Measurements from ENCODE around the gene PCDHA2. TPM values are rescaled to one million over a fixed set of nuclear protein-coding genes. Genes with fewer than 3 reads are reported as not detected.

The PCDHA2 gene
- total and polyA plus RNA-seq, 2 donors from 2014 or later: 0.17 to 0.50 TPM

Other genes with a start within 250 kb of the PCDHA2 start
- gene EIF4EBP3, start 247.2 kb upstream of the PCDHA2 start, total RNA-seq: 22.6 TPM
- 48.8 TPM for gene EIF4EBP3, start 247.2 kb upstream of the PCDHA2 start, polyA plus RNA-seq (ENCODE audit: insufficient read depth, low read depth, low replicate concordance)
- 31.3 TPM for gene SRA1, start 237.4 kb upstream of the PCDHA2 start, total RNA-seq
- gene SRA1, start 237.4 kb upstream of the PCDHA2 start, polyA plus RNA-seq (ENCODE audit: insufficient read depth, low read depth, low replicate concordance): 52.4 TPM
- gene APBB3, start 230.3 kb upstream of the PCDHA2 start, total RNA-seq: 33.9 TPM
- gene APBB3, start 230.3 kb upstream of the PCDHA2 start, polyA plus RNA-seq (ENCODE audit: insufficient read depth, low read depth, low replicate concordance): 19.6 TPM
- gene SLC35A4, start 230.0 kb upstream of the PCDHA2 start, total RNA-seq: 89.9 TPM
- gene SLC35A4, start 230.0 kb upstream of the PCDHA2 start, polyA plus RNA-seq (ENCODE audit: insufficient read depth, low read depth, low replicate concordance): 71.2 TPM
- 68.8 TPM for gene CD14, start 161.7 kb upstream of the PCDHA2 start, total RNA-seq
- 43.8 TPM for gene CD14, start 161.7 kb upstream of the PCDHA2 start, polyA plus RNA-seq (ENCODE audit: insufficient read depth, low read depth, low replicate concordance)
- 19.0 TPM for gene TMCO6, start 155.4 kb upstream of the PCDHA2 start, total RNA-seq
- gene TMCO6, start 155.4 kb upstream of the PCDHA2 start, polyA plus RNA-seq (ENCODE audit: insufficient read depth, low read depth, low replicate concordance): 7.6 TPM
- gene NDUFA2, start 147.2 kb upstream of the PCDHA2 start, total RNA-seq: 56.8 TPM
- gene NDUFA2, start 147.2 kb upstream of the PCDHA2 start, polyA plus RNA-seq (ENCODE audit: insufficient read depth, low read depth, low replicate concordance): 326 TPM
- 76.9 TPM for gene IK, start 147.0 kb upstream of the PCDHA2 start, total RNA-seq
- 72.5 TPM for gene IK, start 147.0 kb upstream of the PCDHA2 start, polyA plus RNA-seq (ENCODE audit: insufficient read depth, low read depth, low replicate concordance)
- 20.8 TPM for gene WDR55, start 129.9 kb upstream of the PCDHA2 start, total RNA-seq
- gene WDR55, start 129.9 kb upstream of the PCDHA2 start, polyA plus RNA-seq (ENCODE audit: insufficient read depth, low read depth, low replicate concordance): 13.7 TPM
- gene DND1, start 121.3 kb upstream of the PCDHA2 start, total RNA-seq: 1.0 TPM
- gene DND1, start 121.3 kb upstream of the PCDHA2 start, polyA plus RNA-seq (ENCODE audit: insufficient read depth, low read depth, low replicate concordance): 0.41 TPM
- gene HARS1, start 103.5 kb upstream of the PCDHA2 start, total RNA-seq: 52.2 TPM
- 48.6 TPM for gene HARS1, start 103.5 kb upstream of the PCDHA2 start, polyA plus RNA-seq (ENCODE audit: insufficient read depth, low read depth, low replicate concordance)
- gene HARS2, start 103.4 kb upstream of the PCDHA2 start, total RNA-seq: 27.6 TPM
- gene HARS2, start 103.4 kb upstream of the PCDHA2 start, polyA plus RNA-seq (ENCODE audit: insufficient read depth, low read depth, low replicate concordance): 26.7 TPM
- gene ZMAT2, start 94.4 kb upstream of the PCDHA2 start, total RNA-seq: 51.4 TPM
- gene ZMAT2, start 94.4 kb upstream of the PCDHA2 start, polyA plus RNA-seq (ENCODE audit: insufficient read depth, low read depth, low replicate concordance): 122 TPM
- gene PCDHA1, start 8.7 kb upstream of the PCDHA2 start, total RNA-seq: 0.13 TPM
- gene PCDHA1, start 8.7 kb upstream of the PCDHA2 start, polyA plus RNA-seq (ENCODE audit: insufficient read depth, low read depth, low replicate concordance): not detected
- 1.4 TPM for gene PCDHA3, start 6.2 kb downstream of the PCDHA2 start, total RNA-seq
- 0.13 TPM for gene PCDHA3, start 6.2 kb downstream of the PCDHA2 start, polyA plus RNA-seq (ENCODE audit: insufficient read depth, low read depth, low replicate concordance)
- gene PCDHA4, start 12.2 kb downstream of the PCDHA2 start, total RNA-seq: 4.1 TPM
- gene PCDHA4, start 12.2 kb downstream of the PCDHA2 start, polyA plus RNA-seq (ENCODE audit: insufficient read depth, low read depth, low replicate concordance): 1.1 TPM
- gene PCDHA5, start 26.8 kb downstream of the PCDHA2 start, total RNA-seq: 0.91 TPM
- not detected for gene PCDHA5, start 26.8 kb downstream of the PCDHA2 start, polyA plus RNA-seq (ENCODE audit: insufficient read depth, low read depth, low replicate concordance)
- gene PCDHA6, start 33.1 kb downstream of the PCDHA2 start, total RNA-seq: 3.6 TPM
- gene PCDHA6, start 33.1 kb downstream of the PCDHA2 start, polyA plus RNA-seq (ENCODE audit: insufficient read depth, low read depth, low replicate concordance): 0.80 TPM
- 1.1 TPM for gene PCDHA7, start 39.4 kb downstream of the PCDHA2 start, total RNA-seq
- 0.62 TPM for gene PCDHA7, start 39.4 kb downstream of the PCDHA2 start, polyA plus RNA-seq (ENCODE audit: insufficient read depth, low read depth, low replicate concordance)
- 0.82 TPM for gene PCDHA8, start 46.3 kb downstream of the PCDHA2 start, total RNA-seq
- gene PCDHA8, start 46.3 kb downstream of the PCDHA2 start, polyA plus RNA-seq (ENCODE audit: insufficient read depth, low read depth, low replicate concordance): not detected
- 0.85 TPM for gene PCDHA9, start 53.5 kb downstream of the PCDHA2 start, total RNA-seq
- gene PCDHA9, start 53.5 kb downstream of the PCDHA2 start, polyA plus RNA-seq (ENCODE audit: insufficient read depth, low read depth, low replicate concordance): not detected
- 7.6 TPM for gene PCDHA10, start 61.0 kb downstream of the PCDHA2 start, total RNA-seq
- gene PCDHA10, start 61.0 kb downstream of the PCDHA2 start, polyA plus RNA-seq (ENCODE audit: insufficient read depth, low read depth, low replicate concordance): 1.7 TPM
- gene PCDHA11, start 74.1 kb downstream of the PCDHA2 start, total RNA-seq: 2.0 TPM
- 0.77 TPM for gene PCDHA11, start 74.1 kb downstream of the PCDHA2 start, polyA plus RNA-seq (ENCODE audit: insufficient read depth, low read depth, low replicate concordance)
- gene PCDHA12, start 80.5 kb downstream of the PCDHA2 start, total RNA-seq: 5.2 TPM
- gene PCDHA12, start 80.5 kb downstream of the PCDHA2 start, polyA plus RNA-seq (ENCODE audit: insufficient read depth, low read depth, low replicate concordance): 1.1 TPM
- 1.8 TPM for gene PCDHA13, start 87.3 kb downstream of the PCDHA2 start, total RNA-seq
- gene PCDHA13, start 87.3 kb downstream of the PCDHA2 start, polyA plus RNA-seq (ENCODE audit: insufficient read depth, low read depth, low replicate concordance): 0.49 TPM
- 2.9 TPM for gene PCDHAC1, start 131.4 kb downstream of the PCDHA2 start, total RNA-seq
- 0.43 TPM for gene PCDHAC1, start 131.4 kb downstream of the PCDHA2 start, polyA plus RNA-seq (ENCODE audit: insufficient read depth, low read depth, low replicate concordance)
- 3.6 TPM for gene PCDHAC2, start 171.6 kb downstream of the PCDHA2 start, total RNA-seq
- gene PCDHAC2, start 171.6 kb downstream of the PCDHA2 start, polyA plus RNA-seq (ENCODE audit: insufficient read depth, low read depth, low replicate concordance): 0.30 TPM

Data from kidney (tissue), 2 donors.